ENCODE data around the gene SCML1.

SCML1 gene, protein sequence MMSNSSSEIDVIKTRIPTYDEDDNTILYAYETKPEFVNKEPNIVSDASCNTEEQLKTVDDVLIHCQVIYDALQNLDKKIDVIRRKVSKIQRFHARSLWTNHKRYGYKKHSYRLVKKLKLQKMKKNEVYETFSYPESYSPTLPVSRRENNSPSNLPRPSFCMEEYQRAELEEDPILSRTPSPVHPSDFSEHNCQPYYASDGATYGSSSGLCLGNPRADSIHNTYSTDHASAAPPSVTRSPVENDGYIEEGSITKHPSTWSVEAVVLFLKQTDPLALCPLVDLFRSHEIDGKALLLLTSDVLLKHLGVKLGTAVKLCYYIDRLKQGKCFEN

DNA sequence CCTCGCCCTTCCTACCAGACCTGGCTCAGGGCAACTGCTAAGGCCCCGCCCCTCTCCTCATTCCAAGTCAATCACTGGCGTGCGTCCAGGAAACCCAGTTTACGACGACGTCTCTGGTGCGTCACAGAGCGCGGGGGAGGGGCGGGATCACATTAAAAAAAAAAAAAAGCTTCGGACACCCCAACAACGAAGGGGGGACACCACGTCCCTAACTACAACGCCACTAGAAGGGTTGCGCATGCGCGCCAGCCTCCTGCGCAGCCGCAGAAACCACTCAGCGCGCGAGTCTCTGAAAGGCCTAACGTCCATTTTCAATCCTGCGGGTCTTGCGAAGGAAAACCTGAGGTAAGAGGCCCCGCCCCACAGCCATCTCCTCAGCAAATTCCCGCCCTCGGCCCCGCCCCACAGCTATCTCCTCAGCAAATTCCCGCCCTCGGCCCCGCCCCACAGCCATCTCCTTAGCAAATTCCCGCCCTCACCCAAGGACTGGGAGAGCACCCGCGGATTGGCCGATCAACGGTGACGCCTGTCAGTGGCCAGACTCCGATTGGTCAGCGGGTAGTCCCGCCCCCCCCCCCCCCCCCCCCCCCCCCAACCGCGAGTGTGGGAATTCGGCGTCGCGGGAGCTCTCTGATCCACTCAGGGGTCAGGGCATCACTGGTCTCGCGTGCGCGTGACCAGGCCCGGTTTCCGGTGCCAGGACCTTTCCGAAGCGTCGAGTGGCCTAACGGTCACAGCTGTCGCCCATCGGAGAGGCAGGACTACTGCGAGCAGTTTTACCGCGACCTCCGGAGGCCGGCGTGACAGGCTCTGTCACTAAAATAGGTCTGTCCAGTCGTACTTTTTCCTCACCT is at the start of gene SCML1:
Gene SCML1 (plus strand): TSS at position 638 of the 854 bp plus-strand sequence. CDS start 6,694 bp downstream, outside the sequence.
- peaks cover 0 to 5% of the 10 kb centered on the region in 2 experiments; a peak in 1 of 3 replicates for H3K36me3 ChIP-seq (ENCODE audit: control insufficient read depth in 2 of 2, insufficient read depth in 1 of 2, low read length in 2 of 2)
- peak within 1 kb of the TSS; percentile 71 for H3K4me3 ChIP-seq (ENCODE audit: low read depth, low read length)
- ChIA-PET CTCF (interaction anchor here (0.6 to 0.9 kb wide), 2 partner anchors 10 to 927 kb away, joined by 3 read pairs; no protein-coding TSS in a partner anchor), POLR2A (interaction anchor here (0.6 to 1.1 kb wide), 5 partner anchors 82 to 1571 kb away, joined by 3 to 4 read pairs (median 3); no protein-coding TSS in a partner anchor)
- H3K9me3 ChIP-seq (ENCODE audit: control insufficient read depth, insufficient read depth, low read depth, low read length): no peaks in the 10 kb centered on the region
- H3K27ac ChIP-seq (ENCODE audit: extremely low read depth, low read depth, low read length): peak within 1 kb of the TSS; percentile 98
- peaks cover 4% of the 10 kb centered on the region for H3K4me1 ChIP-seq (ENCODE audit: control insufficient read depth, insufficient read depth, low read length)
- TF ChIP-seq ZIC2 (tag by site-specific recombination; IDR thresholded peaks at IDR 0.05): peak; percentile 8; the same call in 1 of the 2 replicates
- peak; percentile 55; the same call in 1 of the 2 replicates for TF ChIP-seq SP7 (tag by site-specific recombination; IDR thresholded peaks at IDR 0.05)
- no peak for TF ChIP-seq ZNF48 (tag by site-specific recombination; IDR thresholded peaks at IDR 0.05)
- TF ChIP-seq, protein P1, sequence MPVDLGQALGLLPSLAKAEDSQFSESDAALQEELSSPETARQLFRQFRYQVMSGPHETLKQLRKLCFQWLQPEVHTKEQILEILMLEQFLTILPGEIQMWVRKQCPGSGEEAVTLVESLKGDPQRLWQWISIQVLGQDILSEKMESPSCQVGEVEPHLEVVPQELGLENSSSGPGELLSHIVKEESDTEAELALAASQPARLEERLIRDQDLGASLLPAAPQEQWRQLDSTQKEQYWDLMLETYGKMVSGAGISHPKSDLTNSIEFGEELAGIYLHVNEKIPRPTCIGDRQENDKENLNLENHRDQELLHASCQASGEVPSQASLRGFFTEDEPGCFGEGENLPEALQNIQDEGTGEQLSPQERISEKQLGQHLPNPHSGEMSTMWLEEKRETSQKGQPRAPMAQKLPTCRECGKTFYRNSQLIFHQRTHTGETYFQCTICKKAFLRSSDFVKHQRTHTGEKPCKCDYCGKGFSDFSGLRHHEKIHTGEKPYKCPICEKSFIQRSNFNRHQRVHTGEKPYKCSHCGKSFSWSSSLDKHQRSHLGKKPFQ (tag by site-specific recombination; IDR thresholded peaks at IDR 0.05): 0 out of 2 replicates have a peak, but pooled peaks have one; percentile 21
- peak; percentile 79 for TF ChIP-seq ZBTB48 (tag by site-specific recombination; IDR thresholded peaks at IDR 0.05)
- TF ChIP-seq, protein P2, sequence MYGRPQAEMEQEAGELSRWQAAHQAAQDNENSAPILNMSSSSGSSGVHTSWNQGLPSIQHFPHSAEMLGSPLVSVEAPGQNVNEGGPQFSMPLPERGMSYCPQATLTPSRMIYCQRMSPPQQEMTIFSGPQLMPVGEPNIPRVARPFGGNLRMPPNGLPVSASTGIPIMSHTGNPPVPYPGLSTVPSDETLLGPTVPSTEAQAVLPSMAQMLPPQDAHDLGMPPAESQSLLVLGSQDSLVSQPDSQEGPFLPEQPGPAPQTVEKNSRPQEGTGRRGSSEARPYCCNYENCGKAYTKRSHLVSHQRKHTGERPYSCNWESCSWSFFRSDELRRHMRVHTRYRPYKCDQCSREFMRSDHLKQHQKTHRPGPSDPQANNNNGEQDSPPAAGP (tag by site-specific recombination; IDR thresholded peaks at IDR 0.05): 0 out of 2 replicates have a peak, but pooled peaks have one; percentile 11
- no peak for TF ChIP-seq ZNF140 (tag by site-specific recombination; IDR thresholded peaks at IDR 0.05)
- 0 out of 2 replicates have a peak, but pooled peaks have one; percentile 10 for TF ChIP-seq ZNF600 (tag by site-specific recombination; IDR thresholded peaks at IDR 0.05)
- peak; percentile 72 for TF ChIP-seq SP2 (tag by site-specific recombination; IDR thresholded peaks at IDR 0.05)
- no peak for TF ChIP-seq SCRT1 (tag by site-specific recombination; IDR thresholded peaks at IDR 0.05; ENCODE audit: borderline replicate concordance)
- TF ChIP-seq, protein P3, sequence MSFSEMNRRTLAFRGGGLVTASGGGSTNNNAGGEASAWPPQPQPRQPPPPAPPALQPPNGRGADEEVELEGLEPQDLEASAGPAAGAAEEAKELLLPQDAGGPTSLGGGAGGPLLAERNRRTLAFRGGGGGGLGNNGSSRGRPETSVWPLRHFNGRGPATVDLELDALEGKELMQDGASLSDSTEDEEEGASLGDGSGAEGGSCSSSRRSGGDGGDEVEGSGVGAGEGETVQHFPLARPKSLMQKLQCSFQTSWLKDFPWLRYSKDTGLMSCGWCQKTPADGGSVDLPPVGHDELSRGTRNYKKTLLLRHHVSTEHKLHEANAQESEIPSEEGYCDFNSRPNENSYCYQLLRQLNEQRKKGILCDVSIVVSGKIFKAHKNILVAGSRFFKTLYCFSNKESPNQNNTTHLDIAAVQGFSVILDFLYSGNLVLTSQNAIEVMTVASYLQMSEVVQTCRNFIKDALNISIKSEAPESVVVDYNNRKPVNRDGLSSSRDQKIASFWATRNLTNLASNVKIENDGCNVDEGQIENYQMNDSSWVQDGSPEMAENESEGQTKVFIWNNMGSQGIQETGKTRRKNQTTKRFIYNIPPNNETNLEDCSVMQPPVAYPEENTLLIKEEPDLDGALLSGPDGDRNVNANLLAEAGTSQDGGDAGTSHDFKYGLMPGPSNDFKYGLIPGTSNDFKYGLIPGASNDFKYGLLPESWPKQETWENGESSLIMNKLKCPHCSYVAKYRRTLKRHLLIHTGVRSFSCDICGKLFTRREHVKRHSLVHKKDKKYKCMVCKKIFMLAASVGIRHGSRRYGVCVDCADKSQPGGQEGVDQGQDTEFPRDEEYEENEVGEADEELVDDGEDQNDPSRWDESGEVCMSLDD (tag by site-specific recombination; IDR thresholded peaks at IDR 0.05): peak; percentile 99
- no peak for TF ChIP-seq ZNF138 (tag by site-specific recombination; IDR thresholded peaks at IDR 0.05; ENCODE audit: borderline replicate concordance)
- peak; percentile 95 for TF ChIP-seq ZNF629 (tag by site-specific recombination; IDR thresholded peaks at IDR 0.05)
- TF ChIP-seq KLF7 (tag by site-specific recombination; IDR thresholded peaks at IDR 0.05; ENCODE audit: borderline replicate concordance): no peak
- 0 out of 2 replicates have a peak, but pooled peaks have one; percentile 11 for TF ChIP-seq ZNF24 (tag by site-specific recombination; IDR thresholded peaks at IDR 0.05)
- TF ChIP-seq ZBTB8A (tag by site-specific recombination; IDR thresholded peaks at IDR 0.05): 0 out of 2 replicates have a peak, but pooled peaks have one; percentile 15
- TF ChIP-seq ZNF654 (tag by site-specific recombination; IDR thresholded peaks at IDR 0.05; ENCODE audit: low read depth): no peak
- no peak for TF ChIP-seq GLI4 (tag by site-specific recombination; IDR thresholded peaks at IDR 0.05)
- TF ChIP-seq, protein P4, sequence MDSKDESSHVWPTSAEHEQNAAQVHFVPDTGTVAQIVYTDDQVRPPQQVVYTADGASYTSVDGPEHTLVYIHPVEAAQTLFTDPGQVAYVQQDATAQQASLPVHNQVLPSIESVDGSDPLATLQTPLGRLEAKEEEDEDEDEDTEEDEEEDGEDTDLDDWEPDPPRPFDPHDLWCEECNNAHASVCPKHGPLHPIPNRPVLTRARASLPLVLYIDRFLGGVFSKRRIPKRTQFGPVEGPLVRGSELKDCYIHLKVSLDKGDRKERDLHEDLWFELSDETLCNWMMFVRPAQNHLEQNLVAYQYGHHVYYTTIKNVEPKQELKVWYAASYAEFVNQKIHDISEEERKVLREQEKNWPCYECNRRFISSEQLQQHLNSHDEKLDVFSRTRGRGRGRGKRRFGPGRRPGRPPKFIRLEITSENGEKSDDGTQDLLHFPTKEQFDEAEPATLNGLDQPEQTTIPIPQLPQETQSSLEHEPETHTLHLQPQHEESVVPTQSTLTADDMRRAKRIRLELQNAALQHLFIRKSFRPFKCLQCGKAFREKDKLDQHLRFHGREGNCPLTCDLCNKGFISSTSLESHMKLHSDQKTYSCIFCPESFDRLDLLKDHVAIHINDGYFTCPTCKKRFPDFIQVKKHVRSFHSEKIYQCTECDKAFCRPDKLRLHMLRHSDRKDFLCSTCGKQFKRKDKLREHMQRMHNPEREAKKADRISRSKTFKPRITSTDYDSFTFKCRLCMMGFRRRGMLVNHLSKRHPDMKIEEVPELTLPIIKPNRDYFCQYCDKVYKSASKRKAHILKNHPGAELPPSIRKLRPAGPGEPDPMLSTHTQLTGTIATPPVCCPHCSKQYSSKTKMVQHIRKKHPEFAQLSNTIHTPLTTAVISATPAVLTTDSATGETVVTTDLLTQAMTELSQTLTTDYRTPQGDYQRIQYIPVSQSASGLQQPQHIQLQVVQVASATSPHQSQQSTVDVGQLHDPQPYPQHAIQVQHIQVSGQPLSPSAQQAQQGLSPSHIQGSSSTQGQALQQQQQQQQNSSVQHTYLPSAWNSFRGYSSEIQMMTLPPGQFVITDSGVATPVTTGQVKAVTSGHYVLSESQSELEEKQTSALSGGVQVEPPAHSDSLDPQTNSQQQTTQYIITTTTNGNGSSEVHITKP (tag by site-specific recombination; IDR thresholded peaks at IDR 0.05): peak; percentile 76
- TF ChIP-seq SP3 (tag by site-specific recombination; IDR thresholded peaks at IDR 0.05): peak; percentile 71
- no peak for TF ChIP-seq ZNF174 (tag by site-specific recombination; IDR thresholded peaks at IDR 0.05)
- no peak for TF ChIP-seq ZNF239 (tag by site-specific recombination; IDR thresholded peaks at IDR 0.05)
- TF ChIP-seq YY2 (tag by site-specific recombination; IDR thresholded peaks at IDR 0.05): no peak
- TF ChIP-seq, protein P5, sequence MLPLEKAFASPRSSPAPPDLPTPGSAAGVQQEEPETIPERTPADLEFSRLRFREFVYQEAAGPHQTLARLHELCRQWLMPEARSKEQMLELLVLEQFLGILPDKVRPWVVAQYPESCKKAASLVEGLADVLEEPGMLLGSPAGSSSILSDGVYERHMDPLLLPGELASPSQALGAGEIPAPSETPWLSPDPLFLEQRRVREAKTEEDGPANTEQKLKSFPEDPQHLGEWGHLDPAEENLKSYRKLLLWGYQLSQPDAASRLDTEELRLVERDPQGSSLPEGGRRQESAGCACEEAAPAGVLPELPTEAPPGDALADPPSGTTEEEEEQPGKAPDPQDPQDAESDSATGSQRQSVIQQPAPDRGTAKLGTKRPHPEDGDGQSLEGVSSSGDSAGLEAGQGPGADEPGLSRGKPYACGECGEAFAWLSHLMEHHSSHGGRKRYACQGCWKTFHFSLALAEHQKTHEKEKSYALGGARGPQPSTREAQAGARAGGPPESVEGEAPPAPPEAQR (tag by site-specific recombination; IDR thresholded peaks at IDR 0.05): no peak
